NOMO-1 treated with dmso at 0.1 percent for 144 hours (cell line): Measurements from ENCODE around the gene PRIMPOL.
"Not testable (repeated sequence)": the region's sequence is repeated elsewhere in the genome, so short reads cannot be mapped to it uniquely, and the experiment has no call there.

Source experiments
- DNase-seq: peaks from one replicate; lab custom pipeline; 2025; ENCODE audit not compliant: unreplicated experiment; lab: John Stamatoyannopoulos, UW

The PRIMPOL gene

DNA sequence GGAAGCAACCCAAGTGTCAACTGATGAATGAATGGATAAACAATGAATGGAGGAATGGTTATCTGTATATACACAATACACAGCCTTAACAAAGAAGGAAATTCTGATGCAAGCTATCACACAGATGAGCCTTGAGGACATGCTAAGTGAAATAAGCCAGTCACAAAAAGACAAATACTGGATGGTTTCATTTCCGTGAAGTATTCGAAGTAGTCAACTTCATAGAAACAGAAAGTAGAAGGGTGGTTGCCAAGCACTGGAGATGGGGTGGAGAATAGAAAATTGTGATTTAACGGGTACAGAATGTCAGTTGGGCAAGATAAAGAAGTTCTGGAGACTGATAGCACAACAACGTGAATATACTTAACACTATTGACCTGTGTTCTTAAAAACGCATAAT is 56.2 kb downstream of the PRIMPOL start:
- no peak for DNase-seq

DNA sequence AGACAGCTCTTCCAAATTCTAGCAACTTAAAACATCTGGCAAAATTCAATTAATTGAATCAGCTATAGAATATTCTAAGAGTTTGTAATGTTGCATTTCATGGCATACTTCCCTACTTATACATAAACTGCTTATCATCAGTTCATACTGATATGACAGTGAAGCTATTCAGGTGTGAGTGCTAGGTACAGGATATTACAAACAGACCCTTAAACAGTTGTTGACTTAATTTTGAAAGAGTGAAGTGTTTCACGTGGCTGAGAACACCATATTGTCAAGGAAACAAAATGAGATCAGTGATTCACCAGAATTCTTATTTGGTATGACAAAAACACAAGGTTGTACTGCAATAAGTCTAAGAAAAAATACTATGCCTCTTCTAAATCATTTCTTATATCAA is 56.9 kb downstream of the PRIMPOL start:
- DNase-seq = no peak

DNA sequence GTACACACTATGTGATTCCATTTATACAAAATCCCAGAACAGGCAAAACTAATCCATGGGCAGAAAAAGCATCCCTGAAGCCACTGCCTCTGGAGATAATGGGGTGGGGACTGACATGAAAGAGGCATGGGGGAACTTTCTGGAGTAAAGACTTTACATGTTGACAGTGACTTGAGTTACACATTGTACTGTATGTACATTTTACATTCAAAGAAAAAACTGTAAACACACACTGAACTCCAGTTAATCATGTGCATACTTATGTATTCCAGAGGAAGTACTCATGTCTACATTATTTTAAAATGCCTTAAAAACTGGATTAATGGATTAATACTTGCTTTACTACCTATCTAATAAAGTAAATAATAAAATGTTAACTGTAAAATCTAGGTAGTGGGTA is 62.8 kb downstream of the PRIMPOL start:
- no peak for DNase-seq

DNA sequence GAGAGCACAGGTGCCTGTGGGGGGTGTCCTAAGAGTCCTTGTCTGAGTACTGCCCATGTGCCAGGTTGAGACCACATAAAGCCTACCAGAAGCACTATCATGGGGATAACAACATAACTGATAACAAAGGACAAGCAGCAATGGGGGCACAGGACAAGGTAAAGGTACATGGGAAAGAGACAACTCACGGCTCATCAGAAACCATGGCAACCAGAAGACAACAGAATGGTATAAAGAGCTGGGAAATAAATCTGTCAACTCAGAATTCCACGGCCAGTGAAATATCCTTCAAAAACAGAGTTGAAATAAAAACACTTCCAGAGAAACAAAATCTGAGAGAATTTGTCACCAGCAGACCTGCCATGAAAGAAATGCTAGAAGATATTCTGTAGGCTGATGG is 64.3 kb downstream of the PRIMPOL start:
- no peak for DNase-seq

DNA sequence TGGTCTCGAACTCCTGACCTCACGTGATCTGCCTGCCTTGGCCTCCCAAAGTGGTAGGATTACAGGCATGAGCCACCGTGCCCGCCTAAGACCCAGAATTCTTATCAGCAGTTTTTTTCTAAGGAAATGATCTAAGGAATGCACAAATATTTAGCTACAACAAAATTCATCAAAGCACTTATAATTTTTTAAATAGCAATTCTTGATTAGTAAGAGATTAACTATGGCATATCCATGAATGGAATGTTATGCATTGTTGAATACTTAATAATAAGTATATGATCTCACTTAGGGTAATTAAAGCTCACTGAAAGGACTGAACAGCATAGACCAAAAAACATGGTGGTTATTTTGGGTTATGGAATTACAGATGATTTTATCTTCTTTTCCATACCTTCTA is 66.0 kb downstream of the PRIMPOL start:
- DNase-seq = no peak

DNA sequence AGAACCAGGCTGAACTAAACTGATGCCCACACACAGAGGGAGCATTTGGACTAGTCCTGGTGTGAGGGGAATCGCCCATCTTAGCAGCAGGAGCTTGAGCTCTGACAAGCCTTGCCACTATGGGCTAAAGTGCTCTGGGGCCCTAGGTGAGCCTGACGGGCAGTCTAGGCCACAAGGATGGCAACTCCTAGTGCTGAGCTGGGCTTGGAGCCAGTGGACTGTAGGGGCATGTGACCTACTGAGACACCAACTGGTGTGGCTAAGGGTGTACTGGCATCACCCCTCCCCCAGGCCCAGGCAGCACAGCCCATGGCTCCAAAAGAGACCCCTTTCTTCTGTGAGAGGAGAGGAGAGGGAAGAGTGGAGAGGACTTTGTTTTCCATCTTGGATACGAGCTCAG is 69.9 kb downstream of the PRIMPOL start:
- no peak for DNase-seq

DNA sequence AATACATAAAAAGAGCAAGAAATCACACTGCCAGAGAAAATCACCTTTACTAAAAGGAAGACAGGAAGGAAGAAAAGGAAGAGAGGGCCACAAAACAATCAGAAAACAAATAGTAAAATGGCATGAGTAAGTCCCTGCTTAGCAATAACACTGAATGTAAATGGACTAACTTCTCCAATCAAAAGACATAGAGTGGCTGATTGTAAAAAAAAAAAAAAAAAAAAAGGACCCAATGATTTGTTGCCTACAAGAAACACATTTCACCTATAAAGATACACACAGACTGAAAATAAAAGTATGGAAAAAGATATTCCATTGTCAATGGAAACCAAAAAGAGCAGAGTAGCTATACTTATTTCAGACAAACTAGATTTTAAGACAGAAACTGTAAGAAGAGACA is 71.7 kb downstream of the PRIMPOL start:
- DNase-seq = no peak

DNA sequence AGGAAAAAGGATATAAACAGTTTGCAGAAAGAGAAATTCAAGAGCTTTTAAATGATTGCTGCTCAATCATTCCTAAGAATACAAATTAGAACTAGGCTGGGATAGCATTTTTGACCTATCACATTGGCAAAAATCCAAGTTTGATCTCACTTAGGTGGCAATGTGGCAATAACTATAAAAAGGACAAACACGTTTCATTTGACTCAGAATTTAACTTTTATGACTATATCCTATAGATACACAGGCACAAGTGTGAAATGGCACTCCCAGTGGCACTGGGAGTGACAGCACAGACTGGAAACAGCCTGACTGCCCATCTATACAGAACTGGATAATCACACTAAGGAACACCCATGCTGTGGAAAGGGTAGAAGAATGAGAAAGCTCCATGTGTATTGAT is 73.3 kb downstream of the PRIMPOL start:
- DNase-seq = no peak

DNA sequence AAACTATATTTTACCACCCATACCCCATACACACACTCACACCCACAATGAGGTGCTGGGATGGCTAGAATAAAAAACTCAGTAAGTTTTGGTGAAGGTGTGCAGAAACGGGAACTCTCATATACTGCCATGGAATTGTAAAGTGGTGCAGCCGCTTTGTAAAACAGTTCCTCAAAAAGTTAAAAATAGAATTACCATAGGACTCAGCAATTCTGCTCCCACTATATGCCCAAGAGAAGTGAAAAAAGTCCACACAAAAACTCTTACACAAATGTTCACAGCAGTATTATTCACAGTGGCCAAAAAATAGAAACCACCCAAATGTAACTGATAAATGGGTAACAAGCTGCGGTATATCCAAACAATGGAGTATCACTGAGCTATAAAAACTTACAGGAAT is 77.9 kb downstream of the PRIMPOL start:
- no peak for DNase-seq

DNA sequence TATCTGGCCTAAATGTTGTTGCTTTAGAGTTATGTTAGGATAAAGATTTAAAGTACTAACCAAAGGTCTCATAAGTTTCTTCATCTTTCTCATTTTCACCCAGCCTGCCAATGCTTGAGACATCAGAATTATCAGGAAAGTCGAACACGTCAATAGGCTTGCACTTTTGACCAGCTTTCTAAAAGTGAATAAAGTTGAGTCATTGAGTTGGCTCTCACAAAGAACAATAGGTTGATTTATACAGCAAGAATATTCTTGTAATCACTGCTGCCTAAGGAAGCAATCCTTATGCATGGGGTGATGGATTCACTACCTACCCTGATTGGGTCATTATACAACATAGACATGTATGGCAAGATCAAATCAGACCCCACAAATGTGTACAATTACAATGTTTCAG is 79.3 kb downstream of the PRIMPOL start:
- DNase-seq = no peak

DNA sequence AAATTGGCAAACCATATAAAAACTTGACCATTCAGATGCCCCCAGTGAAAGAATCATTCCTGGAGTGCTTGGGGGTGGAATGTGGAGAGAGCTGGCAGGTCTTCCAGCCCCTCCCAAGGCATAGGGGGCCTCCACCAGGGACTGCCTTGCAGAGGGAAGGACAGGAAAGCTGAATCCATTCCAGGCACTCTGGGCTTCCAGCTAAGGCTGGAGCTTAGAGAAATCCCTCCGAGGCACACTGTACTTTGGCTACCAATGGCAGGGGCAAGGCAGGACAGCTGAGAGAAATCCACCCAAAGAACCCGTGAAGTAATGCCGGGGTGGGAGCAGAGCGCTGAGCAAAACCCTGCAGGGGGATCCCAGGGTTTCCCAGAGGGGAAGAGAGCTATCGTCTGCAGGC is 80.4 kb downstream of the PRIMPOL start:
- DNase-seq = no peak

DNA sequence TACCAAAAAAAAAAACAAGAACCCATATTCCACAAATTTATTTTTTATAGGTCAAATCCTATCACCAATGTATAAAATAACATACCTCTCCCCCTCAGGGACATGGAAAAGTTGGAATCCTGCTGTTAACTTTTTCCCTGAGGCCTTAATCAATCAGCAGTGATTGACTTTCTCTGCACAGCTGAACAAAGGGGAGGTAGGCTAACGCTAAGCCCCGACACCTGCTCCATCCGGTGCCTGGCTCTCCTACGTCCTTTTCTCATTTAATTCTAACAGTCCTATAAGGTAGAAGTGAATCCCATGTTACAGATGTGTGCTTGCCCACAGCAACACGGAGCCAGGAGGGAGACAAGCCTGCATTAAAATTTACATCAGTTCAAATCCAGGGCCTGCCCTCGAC is 81.5 kb downstream of the PRIMPOL start:
- no peak for DNase-seq

DNA sequence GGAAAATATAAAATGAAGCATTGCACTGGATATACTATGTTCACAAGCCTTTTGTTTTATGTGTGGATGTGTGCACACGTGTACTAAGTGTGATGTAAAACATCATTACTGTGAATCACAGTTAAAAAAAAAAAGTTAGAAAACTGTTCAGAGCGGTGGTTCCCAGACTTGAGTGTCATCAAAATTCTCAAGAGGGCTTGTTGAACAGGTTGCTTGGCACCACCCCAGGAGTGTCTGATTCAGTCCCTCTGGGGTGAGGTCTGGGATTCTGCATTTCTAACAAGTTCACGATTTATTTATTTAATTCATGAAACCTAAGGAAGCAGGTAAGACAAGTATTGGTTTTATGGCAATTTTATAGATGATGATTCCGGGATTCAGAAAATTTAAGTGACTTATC is 82.6 kb downstream of the PRIMPOL start:
- DNase-seq = no peak

DNA sequence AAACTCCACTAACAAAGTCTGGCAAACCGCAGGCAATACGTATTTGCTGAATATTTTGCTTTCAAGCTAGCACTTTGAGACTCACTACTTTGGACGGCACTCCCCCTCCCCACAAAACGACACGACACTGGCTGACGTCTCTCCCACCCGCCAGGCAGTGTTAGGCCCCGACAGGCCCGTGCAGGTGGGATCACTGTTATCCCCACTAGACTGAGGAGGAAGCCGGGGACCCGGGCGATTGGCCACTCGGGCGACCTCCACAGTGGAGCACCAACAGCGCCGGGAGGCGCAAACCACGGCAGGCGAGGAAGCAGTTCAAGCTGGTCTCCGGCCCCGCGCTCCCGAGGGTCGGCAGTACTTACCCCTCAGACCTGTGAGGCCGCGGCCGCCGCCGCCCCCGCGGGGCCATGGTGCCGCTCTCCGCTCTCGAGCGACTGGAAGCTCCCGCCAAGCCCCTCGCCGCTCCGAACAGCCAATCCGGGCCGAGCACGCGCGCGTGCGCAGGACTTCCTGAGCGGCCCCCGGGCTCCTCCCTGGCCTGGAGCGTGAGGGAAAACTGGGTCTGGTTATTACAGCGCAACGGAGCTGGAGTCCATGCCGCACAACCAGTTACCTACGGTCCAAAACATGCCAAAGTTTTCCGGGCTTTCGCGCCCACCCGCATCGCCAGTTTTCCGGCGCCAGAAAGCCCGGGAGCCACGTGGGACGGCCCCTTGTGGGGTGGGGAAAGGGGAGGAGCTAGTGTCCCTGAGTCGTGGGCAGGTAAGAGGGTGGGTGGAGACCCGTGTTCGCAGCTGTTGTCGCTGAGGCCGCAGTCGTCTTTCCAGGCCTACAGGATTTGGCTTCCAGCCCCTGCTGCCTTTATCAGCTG is 84.4 kb downstream of the PRIMPOL start, which contains the start of gene CENPU:
TSS of gene CENPU (minus strand) at position 443 of the 871 bp plus-strand sequence. CDS start at position 409, 34 bp downstream.
- DNase-seq = peak; percentile 98

DNA sequence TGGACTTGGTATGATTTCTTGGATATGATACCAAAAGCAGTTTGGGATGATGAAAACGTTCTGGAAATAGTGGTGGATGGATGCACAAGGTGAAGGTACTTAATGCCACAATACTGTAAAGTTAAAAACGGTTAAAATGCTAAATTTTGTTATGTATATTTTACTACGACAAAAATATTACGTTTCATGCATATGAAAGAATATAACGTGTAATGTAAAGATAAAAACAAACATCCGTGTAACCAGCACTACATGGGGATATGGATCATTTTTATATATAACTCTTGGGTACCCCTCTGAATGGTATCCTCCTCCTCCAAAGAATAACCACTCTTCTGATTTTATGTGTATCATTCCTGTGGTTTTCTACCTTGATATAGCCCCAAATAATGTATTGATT is 85.2 kb downstream of the PRIMPOL start:
- no peak for DNase-seq

DNA sequence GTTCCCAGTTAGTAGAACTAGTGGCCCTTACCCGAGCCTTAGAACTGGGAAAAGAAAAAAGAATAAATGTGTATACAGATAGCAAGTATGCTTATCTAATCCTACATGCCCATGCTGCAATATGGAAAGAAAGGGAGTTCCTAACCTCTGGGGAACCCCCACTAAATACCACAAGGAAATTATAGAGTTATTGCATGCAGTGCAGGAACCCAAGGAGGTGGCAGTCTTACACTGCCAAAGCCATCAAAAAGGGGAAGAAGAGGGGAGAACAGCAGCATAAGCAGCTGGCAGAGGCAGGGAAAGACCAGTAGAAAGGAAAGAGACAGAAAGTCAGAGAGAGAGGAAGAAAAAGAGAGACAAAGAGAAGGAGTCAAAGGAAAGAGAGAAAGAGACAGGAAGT is 90.0 kb downstream of the PRIMPOL start:
- peak; percentile 12 for DNase-seq

DNA sequence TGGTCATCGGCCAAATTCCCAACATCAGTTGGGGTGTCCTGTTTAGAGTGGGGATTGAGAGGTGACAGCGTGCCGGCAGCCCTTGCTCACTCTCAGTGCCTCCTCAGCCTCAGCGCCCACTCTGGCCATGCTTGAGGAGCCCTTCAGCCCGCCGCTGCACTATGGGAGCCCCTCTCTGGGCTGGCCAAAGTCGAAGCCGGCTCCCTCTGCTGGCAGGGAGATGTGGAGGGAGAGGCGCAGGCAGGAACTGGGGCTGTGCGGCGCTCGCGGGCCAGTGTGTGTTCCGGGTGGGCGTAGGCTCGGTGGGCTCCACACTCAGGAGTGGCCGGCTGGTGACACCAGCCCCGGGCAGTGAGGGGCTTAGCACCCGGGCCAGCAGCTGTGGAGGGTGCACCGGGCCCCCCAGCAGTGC is 91.4 kb downstream of the PRIMPOL start:
- DNase-seq = no peak

DNA sequence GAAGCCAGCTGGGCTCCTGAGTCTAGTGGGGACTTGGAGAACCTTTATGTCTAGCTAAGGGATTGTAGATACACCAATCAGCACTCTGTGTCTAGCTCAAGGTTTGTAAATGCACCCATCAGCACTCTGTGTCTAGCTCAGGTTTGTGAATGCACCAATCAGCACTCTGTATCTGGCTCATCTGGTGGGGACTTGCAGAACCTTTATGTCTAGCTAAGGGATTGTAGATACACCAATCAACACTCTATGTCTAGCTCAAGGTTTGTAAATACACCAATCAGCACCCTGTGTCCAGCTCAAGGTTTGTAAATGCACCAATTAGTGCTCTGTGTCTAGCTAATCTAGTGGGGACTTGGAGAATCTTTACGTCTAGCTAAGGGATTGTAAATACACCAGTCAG is 92.1 kb downstream of the PRIMPOL start:
- DNase-seq = not testable (repeated sequence)

DNA sequence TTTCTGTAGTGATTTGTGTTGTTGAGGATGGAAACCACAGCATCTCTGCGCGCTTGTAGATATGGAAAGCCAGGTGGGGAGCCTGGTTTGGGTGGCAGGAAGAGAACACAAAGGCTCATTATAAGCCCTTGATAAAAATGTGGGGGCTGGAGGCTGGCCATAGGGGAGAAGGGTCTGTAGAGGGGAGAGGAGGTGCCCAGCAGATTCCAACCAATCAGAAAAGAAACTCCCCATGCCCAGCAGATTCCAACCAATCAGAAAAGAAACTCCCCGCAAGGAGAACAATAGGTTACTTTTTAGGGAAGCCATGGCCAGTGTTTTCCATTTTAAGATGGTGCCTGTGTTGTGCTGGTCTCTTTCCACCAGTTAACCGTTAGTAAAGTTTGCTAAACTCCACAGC is 94.1 kb downstream of the PRIMPOL start:
- DNase-seq = no peak

DNA sequence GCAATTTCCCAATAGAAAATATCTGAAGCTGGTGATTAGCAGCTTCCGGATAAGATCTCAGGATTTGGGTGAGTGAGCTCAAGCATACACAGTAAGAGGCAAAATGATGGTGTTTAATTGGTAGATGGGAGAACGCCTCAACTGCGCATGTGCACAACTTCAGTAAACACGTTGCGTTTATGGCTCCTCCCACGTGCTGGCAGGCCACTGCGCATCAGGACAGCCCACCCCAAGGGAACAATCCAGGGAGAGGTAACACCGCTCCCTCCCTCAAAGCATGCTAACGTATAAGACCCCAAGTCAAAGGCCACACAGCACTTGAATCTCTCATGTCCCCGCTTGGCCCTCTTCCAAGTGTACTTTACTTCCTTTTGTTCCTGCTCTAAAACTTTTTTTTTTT is 94.7 kb downstream of the PRIMPOL start:
- DNase-seq = no peak
